Measurements from ENCODE around the gene KRT6B.

KRT6B gene

DNA sequence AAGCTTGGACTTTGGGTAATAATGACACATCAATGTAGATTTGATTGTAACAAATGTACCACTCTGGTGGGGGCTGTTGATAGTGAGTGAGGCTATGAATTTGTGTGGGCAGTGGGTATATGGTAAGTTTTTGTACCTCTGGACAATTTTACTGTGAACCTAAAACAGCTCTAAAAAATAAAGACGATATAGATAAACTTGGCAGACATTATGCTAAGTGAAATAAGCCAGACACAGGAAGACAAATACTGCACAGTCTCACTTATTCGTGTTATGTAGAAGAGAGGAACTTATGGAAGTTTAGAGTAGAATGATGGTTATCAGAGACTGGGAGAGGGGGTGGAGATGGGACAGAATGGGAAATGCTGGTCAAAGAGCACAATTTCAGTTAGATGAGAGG lies 13.0 kb upstream of the KRT6B start:
- H3K9ac ChIP-seq (ENCODE audit: low read depth, low read length, poor library complexity, severe bottlenecking): no peak overlapping the region
- no peaks in the 10 kb centered on the region for H3F3A ChIP-seq (ENCODE audit: low read depth)
- no peak overlapping the region for H3K4me3 ChIP-seq (ENCODE audit: low read length, poor library complexity, severe bottlenecking)
- no peaks in the 10 kb centered on the region for H3K4me1 ChIP-seq (ENCODE audit: insufficient read depth, low read length, poor library complexity, severe bottlenecking)
- no peaks in the 10 kb centered on the region for H3K9me3 ChIP-seq (ENCODE audit: insufficient read depth, low read depth, low read length)
- no peaks in the 10 kb centered on the region for H3K27me3 ChIP-seq (ENCODE audit: insufficient read depth, low read length, poor library complexity, severe bottlenecking)
- no peaks in the 10 kb centered on the region for H3K36me3 ChIP-seq (ENCODE audit: insufficient read depth, low read length)
- H2AFZ ChIP-seq (ENCODE audit: low read length): no peak overlapping the region
- H3K4me2 ChIP-seq (ENCODE audit: low read depth, low read length, poor library complexity, severe bottlenecking): no peak overlapping the region
- no peaks in the 10 kb centered on the region for H3K9me2 ChIP-seq (replicated peaks; ENCODE audit: low read depth, low read length)
- H4K20me1 ChIP-seq (ENCODE audit: insufficient read depth, low read length, poor library complexity, severe bottlenecking): no peaks in the 10 kb centered on the region
- no peaks in the 10 kb centered on the region for H3K79me2 ChIP-seq (ENCODE audit: insufficient read depth, low read length)
- TF ChIP-seq, protein P1, sequence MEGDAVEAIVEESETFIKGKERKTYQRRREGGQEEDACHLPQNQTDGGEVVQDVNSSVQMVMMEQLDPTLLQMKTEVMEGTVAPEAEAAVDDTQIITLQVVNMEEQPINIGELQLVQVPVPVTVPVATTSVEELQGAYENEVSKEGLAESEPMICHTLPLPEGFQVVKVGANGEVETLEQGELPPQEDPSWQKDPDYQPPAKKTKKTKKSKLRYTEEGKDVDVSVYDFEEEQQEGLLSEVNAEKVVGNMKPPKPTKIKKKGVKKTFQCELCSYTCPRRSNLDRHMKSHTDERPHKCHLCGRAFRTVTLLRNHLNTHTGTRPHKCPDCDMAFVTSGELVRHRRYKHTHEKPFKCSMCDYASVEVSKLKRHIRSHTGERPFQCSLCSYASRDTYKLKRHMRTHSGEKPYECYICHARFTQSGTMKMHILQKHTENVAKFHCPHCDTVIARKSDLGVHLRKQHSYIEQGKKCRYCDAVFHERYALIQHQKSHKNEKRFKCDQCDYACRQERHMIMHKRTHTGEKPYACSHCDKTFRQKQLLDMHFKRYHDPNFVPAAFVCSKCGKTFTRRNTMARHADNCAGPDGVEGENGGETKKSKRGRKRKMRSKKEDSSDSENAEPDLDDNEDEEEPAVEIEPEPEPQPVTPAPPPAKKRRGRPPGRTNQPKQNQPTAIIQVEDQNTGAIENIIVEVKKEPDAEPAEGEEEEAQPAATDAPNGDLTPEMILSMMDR (conservative IDR thresholded peaks at IDR 0.05; ENCODE audit: low read length): no peak
- no peak for TF ChIP-seq EZH2phosphoT487 (IDR thresholded peaks at IDR 0.05; ENCODE audit: borderline replicate concordance)

DNA sequence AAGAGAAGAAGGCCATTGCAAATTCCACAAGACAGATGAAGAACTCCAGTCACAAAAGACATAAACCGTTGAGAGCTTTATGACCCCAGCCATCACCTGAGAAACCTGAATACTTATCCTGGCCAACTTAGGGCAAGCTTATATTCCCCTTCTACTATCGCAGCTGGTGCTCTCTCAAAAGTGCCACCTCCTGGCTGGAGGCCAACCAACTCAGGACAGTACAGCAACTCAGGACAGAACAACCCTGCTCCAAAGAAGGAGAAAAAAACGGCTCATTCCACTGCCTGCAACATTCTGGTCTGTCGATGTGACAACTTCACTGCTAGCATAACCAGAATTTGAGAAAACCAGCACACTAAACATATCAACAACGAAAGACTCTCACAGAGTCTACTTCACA lies 9.7 kb upstream of the KRT6B start:
- no peaks in the 10 kb centered on the region for H3K9me3 ChIP-seq (ENCODE audit: insufficient read depth, low read depth, low read length)
- H3K79me2 ChIP-seq (ENCODE audit: insufficient read depth, low read length): no peaks in the 10 kb centered on the region
- H3K4me3 ChIP-seq (ENCODE audit: low read length, poor library complexity, severe bottlenecking): no peak overlapping the region
- H3K36me3 ChIP-seq (ENCODE audit: insufficient read depth, low read length): no peaks in the 10 kb centered on the region
- no peaks in the 10 kb centered on the region for H3K4me1 ChIP-seq (ENCODE audit: insufficient read depth, low read length, poor library complexity, severe bottlenecking)
- H4K20me1 ChIP-seq (ENCODE audit: insufficient read depth, low read length, poor library complexity, severe bottlenecking): no peaks in the 10 kb centered on the region
- H3F3A ChIP-seq (ENCODE audit: low read depth): no peaks in the 10 kb centered on the region
- no peak overlapping the region for H2AFZ ChIP-seq (ENCODE audit: low read length)
- H3K4me2 ChIP-seq (ENCODE audit: low read depth, low read length, poor library complexity, severe bottlenecking): no peak overlapping the region
- H3K9ac ChIP-seq (ENCODE audit: low read depth, low read length, poor library complexity, severe bottlenecking): no peak overlapping the region
- no peaks in the 10 kb centered on the region for H3K9me2 ChIP-seq (replicated peaks; ENCODE audit: low read depth, low read length)
- H3K27me3 ChIP-seq (ENCODE audit: insufficient read depth, low read length, poor library complexity, severe bottlenecking): no peaks in the 10 kb centered on the region
- TF ChIP-seq, protein P1 (conservative IDR thresholded peaks at IDR 0.05; ENCODE audit: low read length): no peak
- TF ChIP-seq EZH2phosphoT487 (IDR thresholded peaks at IDR 0.05; ENCODE audit: borderline replicate concordance): no peak

DNA sequence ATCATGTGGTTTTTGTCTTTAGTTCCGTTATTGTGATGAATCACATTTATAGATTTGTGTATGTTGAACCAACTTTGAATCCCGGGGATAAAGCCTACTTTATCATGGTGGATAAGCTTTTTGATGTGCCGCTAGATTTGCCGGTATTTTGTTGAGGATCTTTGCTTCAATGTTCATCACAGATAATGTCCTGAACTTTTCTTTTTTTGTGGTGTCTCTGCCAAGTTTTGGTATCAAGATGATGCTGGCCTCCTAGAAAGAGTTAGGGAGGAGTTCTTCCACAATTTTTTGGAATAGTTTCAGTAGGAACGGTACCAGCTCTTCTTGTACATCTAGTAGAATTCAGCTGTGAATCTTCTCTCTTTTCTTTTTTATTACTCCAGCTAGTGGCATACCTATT lies 6.9 kb upstream of the KRT6B start:
- Histone ChIP-seq H3K9me2 (replicated peaks; ENCODE audit: low read depth, low read length) (no peaks in the 10 kb centered on the region), H3K27me3 (ENCODE audit: insufficient read depth, low read length, poor library complexity, severe bottlenecking) (no peaks in the 10 kb centered on the region), H3K4me3 (ENCODE audit: low read length, poor library complexity, severe bottlenecking) (no peak overlapping the region), H3K9me3 (ENCODE audit: insufficient read depth, low read depth, low read length) (no peaks in the 10 kb centered on the region), H3K9ac (ENCODE audit: low read depth, low read length, poor library complexity, severe bottlenecking) (no peak overlapping the region), H3K4me2 (ENCODE audit: low read depth, low read length, poor library complexity, severe bottlenecking) (no peak overlapping the region), H3K4me1 (ENCODE audit: insufficient read depth, low read length, poor library complexity, severe bottlenecking) (no peaks in the 10 kb centered on the region), H2AFZ (ENCODE audit: low read length) (no peak overlapping the region), H3F3A (ENCODE audit: low read depth) (no peaks in the 10 kb centered on the region), H3K36me3 (ENCODE audit: insufficient read depth, low read length) (no peaks in the 10 kb centered on the region), H4K20me1 (ENCODE audit: insufficient read depth, low read length, poor library complexity, severe bottlenecking) (no peaks in the 10 kb centered on the region), H3K79me2 (ENCODE audit: insufficient read depth, low read length) (no peaks in the 10 kb centered on the region)
- TF ChIP-seq, protein P1 (conservative IDR thresholded peaks at IDR 0.05; ENCODE audit: low read length): no peak
- TF ChIP-seq EZH2phosphoT487 (IDR thresholded peaks at IDR 0.05; ENCODE audit: borderline replicate concordance): no peak
